Stimulated activated effector memory CD8-positive, alpha-beta T cell treated with anti-CD3 and anti-CD28 coated beads, Interleukin-12 subunit alpha, Interleukin-12 subunit beta, amount 100 ng/mL, for 72 hours (primary cell): Measurements from ENCODE around the gene ANKH.

Experiments
- ATAC-seq: fragments of 150-1000 bp; cut with Tn5 transposase; 2 replicates; pipeline ENCODE4 v1.10.0; 2021
- DNase-seq, 2 donors: peaks; one replicate each; pipeline ENCODE4 v3.0.0; 2021 to 2022; ENCODE audit warnings: low spot score in 2 of 2
- H3K27ac Mint-ChIP-seq: one replicate; pipeline ENCODE4 v1.8.0; 2022; ENCODE audit warnings: mild to moderate bottlenecking, mixed read lengths
- H3K36me3 Mint-ChIP-seq: one replicate; pipeline ENCODE4 v1.8.0; 2022; ENCODE audit warnings: mild to moderate bottlenecking, mixed read lengths
- H3K4me1 Mint-ChIP-seq: one replicate; pipeline ENCODE4 v1.8.0; 2022; ENCODE audit warnings: mixed read lengths
- H3K4me3 Mint-ChIP-seq: one replicate; pipeline ENCODE4 v1.8.0; 2022; ENCODE audit warnings: mild to moderate bottlenecking, mixed read lengths
- H3K9me3 Mint-ChIP-seq: one replicate; pipeline ENCODE4 v1.8.0; 2022; ENCODE audit warnings: mixed read lengths

ANKH gene

DNA sequence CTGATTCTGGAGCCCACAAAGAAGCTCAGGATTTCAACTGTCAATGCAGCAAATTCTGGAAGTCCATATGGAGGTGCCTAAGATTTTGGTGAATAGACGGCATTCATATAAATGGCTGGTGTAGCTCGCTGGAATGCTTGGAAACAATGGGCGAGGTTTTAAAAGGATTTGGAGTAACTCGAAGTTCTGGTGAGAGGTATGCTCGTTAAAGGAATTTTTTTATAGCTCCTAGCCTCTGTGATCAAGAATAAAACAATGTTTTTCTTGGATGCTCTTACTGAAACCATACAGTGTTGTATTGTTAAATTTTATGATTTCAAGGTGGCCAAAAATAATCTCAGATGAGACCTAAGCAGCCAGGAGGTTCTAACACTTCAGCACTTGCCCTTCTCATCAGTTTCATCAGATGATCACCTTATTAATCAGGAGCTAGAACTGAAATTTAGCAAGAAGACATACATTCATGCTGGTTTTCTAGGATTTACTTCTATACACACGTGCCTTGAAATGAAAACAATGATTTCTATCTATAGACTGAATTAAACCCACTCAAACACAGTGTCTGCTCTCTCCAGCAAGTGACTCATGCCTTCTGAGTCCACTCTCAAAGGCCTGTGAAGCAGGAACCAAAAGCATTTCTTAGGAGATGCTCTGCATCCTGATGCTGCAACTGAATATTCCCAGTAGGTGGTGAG, 127.8 kb downstream of the ANKH start:
- H3K27ac Mint-ChIP-seq = peak overlapping the region; percentile 72
- DNase-seq (no peak), ATAC-seq (no peak)
- H3K4me3 Mint-ChIP-seq = no peak overlapping the region
- no peaks in the 10 kb centered on the region for H3K9me3 Mint-ChIP-seq
- peaks cover 7% of the 10 kb centered on the region for H3K4me1 Mint-ChIP-seq
- peaks cover 76% of the 10 kb centered on the region for H3K36me3 Mint-ChIP-seq

- Mint-ChIP-seq H3K4me3 (no peak overlapping the region), H3K36me3 (peaks cover 76% of the 10 kb centered on the region), H3K4me1 (peaks cover 7% of the 10 kb centered on the region), H3K9me3 (no peaks in the 10 kb centered on the region), H3K27ac (peak overlapping the region; percentile 63)
- ATAC-seq = no peak
- DNase-seq = no peak
Measured at GRCh38 chr5:14742498-14742897, 129.1 kb downstream of the ANKH start.

DNA sequence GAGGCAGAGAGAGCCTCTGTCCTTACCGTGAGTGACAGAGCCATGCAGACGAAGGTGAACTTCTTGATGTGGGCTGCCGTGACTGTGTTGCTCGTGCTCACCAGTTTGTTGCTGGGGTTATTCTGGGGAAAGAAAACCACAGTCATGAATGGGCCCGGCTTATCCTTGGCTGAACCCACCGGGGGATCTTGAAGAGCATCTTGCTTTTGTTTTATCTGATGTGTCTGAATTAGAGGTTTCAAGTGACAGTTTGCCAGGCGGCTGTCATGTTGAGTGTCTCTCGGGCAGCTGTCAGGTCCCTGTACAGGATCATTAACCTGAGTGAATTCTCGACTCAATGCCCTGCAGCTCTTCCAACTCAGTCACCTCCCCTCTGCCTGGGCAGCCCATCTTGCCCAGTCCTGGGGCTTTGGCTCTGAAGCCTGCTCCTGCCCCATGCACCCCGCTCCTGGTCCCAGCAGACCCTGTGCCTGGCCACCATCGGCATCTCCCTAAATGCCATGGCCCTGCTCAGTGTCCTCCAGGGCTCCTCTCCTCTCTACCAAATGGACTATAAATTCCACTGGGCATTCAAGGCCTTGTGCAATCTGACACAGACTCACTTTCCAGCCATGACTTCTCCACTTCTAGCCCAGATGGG, 129.7 kb downstream of the ANKH start:
- Mint-ChIP-seq H3K27ac (peak overlapping the region; percentile 63), H3K4me1 (peaks cover 7% of the 10 kb centered on the region), H3K4me3 (no peak overlapping the region), H3K9me3 (no peaks in the 10 kb centered on the region), H3K36me3 (peaks cover 72% of the 10 kb centered on the region)
- DNase-seq (no peak), ATAC-seq (no peak)

GRCh38 chr5:14741131-14741530, 130.4 kb downstream of the ANKH start:
- ATAC-seq = no peak

DNA sequence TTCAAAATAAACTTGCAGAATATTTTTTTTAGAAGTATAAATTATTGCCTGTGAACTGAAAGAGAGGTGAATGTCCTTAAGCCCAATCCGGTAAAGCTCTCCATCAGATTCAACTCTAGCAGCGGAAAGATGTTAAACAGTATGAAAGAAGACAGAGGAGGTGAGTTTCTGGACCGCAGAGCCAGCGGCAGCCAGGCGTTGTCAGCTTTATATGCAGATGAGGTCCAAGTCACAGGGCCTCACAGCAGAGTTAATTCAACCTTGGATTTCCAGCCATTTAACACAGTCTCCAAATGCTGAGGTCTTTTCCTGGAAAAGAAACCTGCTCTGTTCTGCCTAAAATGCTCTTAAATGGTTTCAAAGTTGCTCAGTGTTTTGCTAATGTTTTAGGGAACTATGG, 131.6 kb downstream of the ANKH start:
- H3K4me1 Mint-ChIP-seq = peaks cover 11% of the 10 kb centered on the region

More at GRCh38 chr5:14741131-14741530, 130.4 kb downstream of the ANKH start:
- Mint-ChIP-seq H3K36me3 (peaks cover 72% of the 10 kb centered on the region), H3K4me3 (no peak overlapping the region), H3K4me1 (peaks cover 11% of the 10 kb centered on the region), H3K9me3 (no peaks in the 10 kb centered on the region), H3K27ac (peak overlapping the region; percentile 63)
- DNase-seq = no peak

GRCh38 chr5:14739538-14739937, 132.0 kb downstream of the ANKH start:
- no peak overlapping the region for H3K4me3 Mint-ChIP-seq
- H3K36me3 Mint-ChIP-seq = peaks cover 65% of the 10 kb centered on the region
- H3K9me3 Mint-ChIP-seq = no peaks in the 10 kb centered on the region
- DNase-seq (no peak), ATAC-seq (no peak)
- H3K27ac Mint-ChIP-seq = no peak overlapping the region
- peaks cover 10% of the 10 kb centered on the region for H3K4me1 Mint-ChIP-seq

More for the DNA sequence above, 131.6 kb downstream of the ANKH start:
- Mint-ChIP-seq H3K36me3 (peaks cover 64% of the 10 kb centered on the region), H3K9me3 (no peaks in the 10 kb centered on the region), H3K27ac (no peak overlapping the region), H3K4me3 (no peak overlapping the region)
- no peak for ATAC-seq
- no peak for DNase-seq

- H3K4me3 Mint-ChIP-seq = no peak overlapping the region
- H3K36me3 Mint-ChIP-seq = peaks cover 71% of the 10 kb centered on the region
- DNase-seq (no peak), ATAC-seq (no peak)
- H3K27ac Mint-ChIP-seq = peak overlapping the region; percentile 19
- H3K4me1 Mint-ChIP-seq = peaks cover 5% of the 10 kb centered on the region
- no peaks in the 10 kb centered on the region for H3K9me3 Mint-ChIP-seq
Measured at GRCh38 chr5:14738050-14738449, 133.5 kb downstream of the ANKH start.

DNA sequence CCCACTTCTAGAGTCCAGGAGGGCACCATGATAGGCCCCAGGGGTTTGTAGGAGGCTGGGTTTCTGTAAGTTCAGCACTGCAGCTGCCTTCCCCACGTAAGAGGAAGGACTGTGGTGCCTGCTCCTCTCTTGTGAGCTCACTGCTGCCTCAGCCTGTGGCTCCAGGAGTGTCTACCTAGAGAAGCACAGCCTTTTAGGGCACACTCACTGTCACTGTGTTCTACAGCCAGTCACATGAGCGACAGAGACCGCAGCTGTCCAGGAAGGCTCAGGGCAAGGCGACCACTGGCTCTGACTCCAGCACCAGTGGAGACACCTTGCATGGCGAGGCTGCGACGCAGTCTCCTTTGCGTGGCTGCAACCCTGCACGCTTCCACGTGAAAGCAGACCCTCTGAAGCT, 134.3 kb downstream of the ANKH start:
- H3K4me3 Mint-ChIP-seq = no peak overlapping the region
- H3K36me3 Mint-ChIP-seq = peaks cover 73% of the 10 kb centered on the region
- no peaks in the 10 kb centered on the region for H3K9me3 Mint-ChIP-seq
- DNase-seq (no peak), ATAC-seq (no peak)
- peaks cover 5% of the 10 kb centered on the region for H3K4me1 Mint-ChIP-seq
- no peak overlapping the region for H3K27ac Mint-ChIP-seq

DNA sequence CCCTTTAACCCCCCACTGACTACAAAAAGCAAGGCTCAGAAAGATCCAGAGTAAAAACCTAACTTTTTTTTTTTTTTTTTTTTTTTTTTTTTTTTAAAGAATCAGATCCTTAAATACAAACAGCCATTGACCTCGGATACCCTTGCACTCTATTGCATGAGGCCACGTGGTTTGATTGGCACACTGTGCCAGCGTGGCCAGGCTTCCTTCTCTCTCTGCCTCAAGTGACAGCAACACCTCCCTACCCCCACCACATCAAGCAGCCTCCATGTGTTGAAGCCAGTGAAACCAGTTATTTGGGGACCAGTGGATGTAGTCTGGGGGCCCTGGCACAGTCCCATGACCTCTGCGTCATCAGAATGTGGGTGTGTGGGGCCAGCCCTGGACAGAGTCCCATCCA, 135.6 kb downstream of the ANKH start:
- no peak for DNase-seq
- Mint-ChIP-seq H3K36me3 (peaks cover 67% of the 10 kb centered on the region), H3K4me1 (peaks cover 5% of the 10 kb centered on the region), H3K4me3 (no peak overlapping the region), H3K27ac (peak overlapping the region; percentile 81), H3K9me3 (no peaks in the 10 kb centered on the region)
- ATAC-seq = no peak

DNA sequence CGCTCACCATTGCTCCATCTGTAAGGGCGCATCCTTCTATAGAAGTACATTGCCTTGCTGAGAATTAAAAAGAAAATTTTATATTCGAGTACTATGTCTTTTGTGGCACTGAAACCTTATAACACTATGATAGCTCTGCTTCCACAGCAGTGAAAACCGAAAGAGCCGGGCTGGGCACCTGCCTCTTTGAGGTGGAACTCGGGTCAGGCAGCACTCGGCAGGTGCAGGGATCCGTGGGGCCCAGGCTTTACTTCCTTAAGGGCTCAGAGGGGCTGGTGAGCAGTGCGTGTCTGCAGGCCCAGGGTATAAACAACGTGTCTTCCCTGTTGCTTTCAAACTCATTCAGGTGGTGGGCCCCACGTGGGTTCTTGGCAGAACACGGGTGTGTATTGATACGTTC, 137.2 kb downstream of the ANKH start:
- peaks cover 67% of the 10 kb centered on the region for H3K36me3 Mint-ChIP-seq
- no peaks in the 10 kb centered on the region for H3K9me3 Mint-ChIP-seq

DNA sequence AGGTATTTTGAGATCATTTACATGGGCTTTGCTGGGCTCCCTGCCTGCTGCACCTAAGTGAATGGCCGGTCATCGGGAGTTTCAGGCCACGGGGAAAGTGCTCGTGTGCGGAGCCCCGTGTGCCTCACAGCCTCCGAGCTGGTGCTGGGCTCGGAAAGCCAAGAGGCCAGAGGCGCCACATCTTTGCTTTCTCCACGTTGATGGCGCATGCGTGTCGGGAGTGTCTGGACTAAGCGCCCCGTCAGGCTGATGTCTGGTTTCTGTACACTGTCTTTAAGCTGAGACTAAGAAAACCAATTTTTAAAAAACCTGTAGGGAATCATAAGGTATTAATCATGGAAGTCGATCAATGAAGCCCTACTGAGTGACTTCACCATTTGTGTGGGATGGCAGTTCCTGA, 137.9 kb downstream of the ANKH start:
- no peak for ATAC-seq
- no peaks in the 10 kb centered on the region for H3K9me3 Mint-ChIP-seq
- H3K27ac Mint-ChIP-seq = peak overlapping the region; percentile 77
- H3K36me3 Mint-ChIP-seq = peaks cover 62% of the 10 kb centered on the region
- no peak overlapping the region for H3K4me3 Mint-ChIP-seq
- DNase-seq = no peak
- peaks cover 5% of the 10 kb centered on the region for H3K4me1 Mint-ChIP-seq

More for the DNA sequence above, 137.2 kb downstream of the ANKH start:
- H3K27ac Mint-ChIP-seq = peak overlapping the region; percentile 77
- ATAC-seq = no peak
- H3K4me3 Mint-ChIP-seq = no peak overlapping the region
- H3K4me1 Mint-ChIP-seq = peaks cover 5% of the 10 kb centered on the region
- DNase-seq = no peak

- peak overlapping the region; percentile 77 for H3K27ac Mint-ChIP-seq
- H3K4me3 Mint-ChIP-seq = no peak overlapping the region
- H3K9me3 Mint-ChIP-seq = no peaks in the 10 kb centered on the region
- H3K36me3 Mint-ChIP-seq = peaks cover 61% of the 10 kb centered on the region
- H3K4me1 Mint-ChIP-seq = peaks cover 5% of the 10 kb centered on the region
- ATAC-seq (no peak), DNase-seq (no peak)
Measured at GRCh38 chr5:14732991-14733390, 138.6 kb downstream of the ANKH start.

GRCh38 chr5:14730881-14731280, 140.7 kb downstream of the ANKH start:
- Mint-ChIP-seq H3K36me3 (peaks cover 62% of the 10 kb centered on the region), H3K4me3 (no peak overlapping the region), H3K9me3 (no peaks in the 10 kb centered on the region), H3K4me1 (peaks cover 10% of the 10 kb centered on the region), H3K27ac (peak overlapping the region; percentile 55)
- ATAC-seq = no peak
- DNase-seq = no peak

DNA sequence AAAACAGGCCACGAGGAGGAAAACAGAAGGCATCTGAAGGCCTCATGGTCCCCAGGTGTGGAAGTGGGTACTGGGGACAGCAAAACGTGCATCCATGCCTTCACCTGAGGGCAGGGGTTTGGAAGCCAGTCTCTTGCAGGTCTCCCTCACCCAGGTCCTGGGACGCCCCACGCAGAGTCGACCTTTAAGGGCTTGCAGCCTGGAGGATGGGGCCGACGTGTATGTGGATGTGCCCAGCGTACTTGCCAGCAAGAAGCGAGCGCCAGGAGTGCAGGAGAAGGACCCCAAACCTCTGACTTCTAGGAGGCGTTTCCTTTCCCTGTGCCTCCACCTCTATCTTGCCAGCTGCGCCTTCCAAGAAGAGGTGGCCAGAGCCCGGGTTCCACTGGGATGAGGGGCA, 141.1 kb downstream of the ANKH start:
- DNase-seq (no peak), ATAC-seq (no peak)
- Mint-ChIP-seq H3K36me3 (peaks cover 65% of the 10 kb centered on the region), H3K4me1 (peaks cover 11% of the 10 kb centered on the region), H3K27ac (peak overlapping the region; percentile 55), H3K4me3 (no peak overlapping the region), H3K9me3 (no peaks in the 10 kb centered on the region)

DNA sequence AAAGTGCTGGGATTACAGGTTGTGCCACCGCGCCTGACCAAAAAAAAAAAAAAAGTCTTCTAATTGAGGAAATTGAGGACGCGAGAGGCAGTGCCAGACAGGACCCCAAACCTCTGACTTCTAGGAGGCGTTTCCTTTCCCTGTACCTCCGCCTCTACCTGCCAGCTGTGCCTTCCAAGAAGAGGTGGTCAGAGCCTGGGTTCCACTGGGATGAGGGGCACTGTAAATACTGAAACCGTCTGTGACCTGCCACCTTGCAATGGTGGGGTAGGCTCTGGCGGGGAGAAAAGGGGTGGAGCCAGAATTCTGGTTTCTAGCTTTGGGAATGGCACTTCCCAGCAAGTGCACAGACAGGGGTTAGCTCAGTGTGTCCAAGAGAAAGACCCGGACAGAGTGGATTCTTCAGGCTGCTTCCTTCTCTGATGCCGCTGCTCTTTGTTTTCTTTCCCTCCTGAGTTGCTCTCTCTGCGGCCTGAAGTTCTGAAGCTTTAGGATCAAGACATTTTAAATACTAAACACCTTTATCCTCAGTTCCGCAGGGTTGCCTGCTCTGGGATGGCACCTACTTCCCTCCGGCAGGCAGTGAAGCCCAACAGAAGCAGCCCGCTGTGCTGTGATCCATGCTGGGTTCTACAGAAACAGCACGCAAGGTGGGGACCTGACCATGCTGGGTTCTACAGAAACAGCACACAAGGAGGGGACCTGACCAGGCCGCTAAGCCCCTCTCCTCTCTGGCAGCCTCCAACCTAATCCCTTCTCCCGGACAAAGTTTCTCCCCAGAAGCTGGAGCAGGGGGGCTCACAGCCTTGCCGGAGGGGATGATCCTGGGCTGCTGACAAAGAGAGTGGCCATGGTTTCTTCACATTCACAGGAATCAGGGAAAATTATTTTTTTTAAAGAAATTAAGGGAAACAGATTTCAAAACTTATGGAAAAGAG, 141.9 kb downstream of the ANKH start:
- H3K4me1 Mint-ChIP-seq = peaks cover 11% of the 10 kb centered on the region
- peak overlapping the region; percentile 55 for H3K27ac Mint-ChIP-seq
- no peak overlapping the region for H3K4me3 Mint-ChIP-seq
- DNase-seq (no peak), ATAC-seq (no peak)
- peaks cover 73% of the 10 kb centered on the region for H3K36me3 Mint-ChIP-seq
- no peaks in the 10 kb centered on the region for H3K9me3 Mint-ChIP-seq
